GM12801 (cell line): ENCODE data around the gene DNAH9.

ENCODE experiments used
- TF ChIP-seq, protein P1 (sequence below): IDR thresholded peaks from one replicate; pipeline ENCODE4 v1.5.1; 2011; ENCODE audit warnings: control low read depth; ENCODE audit not compliant: insufficient read length; ENCODE audit errors: extremely low read depth

The DNAH9 gene

GRCh38 chr17:11640463-11640814 is 42.2 kb downstream of the DNAH9 start:
- TF ChIP-seq, protein P1, sequence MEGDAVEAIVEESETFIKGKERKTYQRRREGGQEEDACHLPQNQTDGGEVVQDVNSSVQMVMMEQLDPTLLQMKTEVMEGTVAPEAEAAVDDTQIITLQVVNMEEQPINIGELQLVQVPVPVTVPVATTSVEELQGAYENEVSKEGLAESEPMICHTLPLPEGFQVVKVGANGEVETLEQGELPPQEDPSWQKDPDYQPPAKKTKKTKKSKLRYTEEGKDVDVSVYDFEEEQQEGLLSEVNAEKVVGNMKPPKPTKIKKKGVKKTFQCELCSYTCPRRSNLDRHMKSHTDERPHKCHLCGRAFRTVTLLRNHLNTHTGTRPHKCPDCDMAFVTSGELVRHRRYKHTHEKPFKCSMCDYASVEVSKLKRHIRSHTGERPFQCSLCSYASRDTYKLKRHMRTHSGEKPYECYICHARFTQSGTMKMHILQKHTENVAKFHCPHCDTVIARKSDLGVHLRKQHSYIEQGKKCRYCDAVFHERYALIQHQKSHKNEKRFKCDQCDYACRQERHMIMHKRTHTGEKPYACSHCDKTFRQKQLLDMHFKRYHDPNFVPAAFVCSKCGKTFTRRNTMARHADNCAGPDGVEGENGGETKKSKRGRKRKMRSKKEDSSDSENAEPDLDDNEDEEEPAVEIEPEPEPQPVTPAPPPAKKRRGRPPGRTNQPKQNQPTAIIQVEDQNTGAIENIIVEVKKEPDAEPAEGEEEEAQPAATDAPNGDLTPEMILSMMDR: no peak

GRCh38 chr17:11641521-11642275 is 43.4 kb downstream of the DNAH9 start:
- TF ChIP-seq, protein P1: no peak

- TF ChIP-seq, protein P1: no peak
Observed at GRCh38 chr17:11642655-11643054, 44.4 kb downstream of the DNAH9 start.

DNA sequence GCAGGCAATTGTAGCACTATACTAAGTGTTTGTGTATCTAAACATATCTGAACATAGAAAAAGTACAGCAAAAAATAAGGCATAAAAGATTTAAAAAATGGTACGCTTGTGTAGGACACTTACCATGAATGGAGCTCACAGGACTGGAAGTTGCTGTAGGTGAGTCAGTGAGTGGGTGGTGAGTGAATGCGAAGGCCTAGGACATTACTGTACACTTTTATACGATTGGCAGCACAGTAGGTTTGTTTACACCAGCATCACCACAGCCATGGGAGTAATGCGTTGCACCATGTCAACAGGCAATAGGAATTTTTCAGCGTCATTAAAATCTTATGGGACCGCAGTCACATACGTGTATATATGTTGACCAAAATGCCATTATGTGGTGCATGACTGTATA is 45.6 kb downstream of the DNAH9 start:
- TF ChIP-seq, protein P1: no peak

- TF ChIP-seq, protein P1: no peak
Observed at GRCh38 chr17:11644265-11645212, 46.3 kb downstream of the DNAH9 start.

GRCh38 chr17:11645426-11645825 is 47.2 kb downstream of the DNAH9 start:
- TF ChIP-seq, protein P1: no peak

GRCh38 chr17:11651089-11651488 is 52.8 kb downstream of the DNAH9 start:
- TF ChIP-seq, protein P1: no peak
